ENCODE results near the gene SERPINB10. TPM values are rescaled to one million over a fixed set of nuclear protein-coding genes. Genes with fewer than 3 reads are reported as not detected.

SERPINB10 gene
- total and polyA plus RNA-seq, 2 of the 8 experiments (the other 6 are each of a cell fraction or from before 2014, with no cell fraction given): not detected

DNA sequence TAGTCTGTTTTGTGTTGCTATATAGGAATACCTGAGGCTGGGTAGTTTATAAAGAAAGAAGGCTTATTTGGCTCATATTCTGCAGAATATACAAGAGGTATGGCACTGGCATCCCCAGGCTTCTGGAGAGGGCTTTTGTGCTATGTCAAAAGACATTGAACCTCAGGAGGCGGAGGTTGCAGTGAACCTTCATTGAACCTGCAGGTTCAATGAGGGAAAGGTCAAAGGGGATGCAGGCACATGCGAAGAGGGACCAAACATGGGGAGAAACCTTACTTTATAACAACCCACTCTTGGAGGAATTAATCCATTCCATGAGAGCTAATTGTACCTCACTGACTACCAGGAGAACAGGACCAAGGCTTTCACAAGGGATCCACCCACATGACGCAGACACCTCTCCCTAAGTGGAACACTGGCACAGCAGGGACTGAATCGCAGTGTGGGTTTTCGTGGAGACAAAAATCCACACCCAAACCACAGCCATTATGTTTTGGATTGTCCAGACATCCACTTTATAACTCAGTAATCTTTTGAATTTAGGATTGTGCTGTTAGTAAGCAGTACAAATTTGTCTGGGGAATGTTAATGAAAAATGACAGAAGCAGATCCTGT lies 58.1 kb downstream of the SERPINB10 start:
- no peaks in the 10 kb centered on the region for H3K36me3 ChIP-seq (ENCODE audit: control insufficient read depth in 2 of 4, insufficient read depth in 4 of 4, low read length in 3 of 4)
- H3K23me2 ChIP-seq (ENCODE audit: low read depth, low read length): peaks cover 2% of the 10 kb centered on the region
- no peak overlapping the region for H3K23ac ChIP-seq (ENCODE audit: insufficient read length)
- no peak overlapping the region for H2AFZ ChIP-seq (ENCODE audit: low read length)
- H2BK15ac ChIP-seq (ENCODE audit: low read length): no peak overlapping the region
- no peaks in the 10 kb centered on the region for H3K9me3 ChIP-seq (ENCODE audit: insufficient read depth in 2 of 2, low read depth in 1 of 2, low read length in 1 of 2)
- no peaks in the 10 kb centered on the region for H3K79me2 ChIP-seq (ENCODE audit: control insufficient read depth in 1 of 2, insufficient read depth in 2 of 2, low read length in 2 of 2)
- no peak overlapping the region for H3K27ac ChIP-seq (ENCODE audit: low read depth, low read length)
- DNase-seq (ENCODE audit: low read depth in 1 of 2, low spot score in 2 of 2) (no peak), FAIRE-seq (no peak)
- H3K79me1 ChIP-seq (ENCODE audit: low read depth, low read length): no peaks in the 10 kb centered on the region
- H2BK5ac ChIP-seq (ENCODE audit: low read depth, low read length): no peak overlapping the region
- H2BK12ac ChIP-seq (ENCODE audit: low read depth, low read length): no peak overlapping the region
- H3K4ac ChIP-seq (replicated peaks; ENCODE audit: insufficient read length, low read depth, low read length): no peak overlapping the region
- H4K8ac ChIP-seq (ENCODE audit: extremely low read depth, insufficient read depth, low read length): no peak overlapping the region
- H4K91ac ChIP-seq (replicated peaks; ENCODE audit: insufficient read length, low read length): no peak overlapping the region
- no peak overlapping the region for H3K18ac ChIP-seq (ENCODE audit: extremely low read depth, low read length)
- no peaks in the 10 kb centered on the region; a peak in 1 of 7 replicates for H3K27me3 ChIP-seq (replicated peaks in 1 of 4; ENCODE audit: control insufficient read depth in 3 of 4, extremely low read depth in 1 of 4, insufficient read depth in 3 of 4, low read length in 3 of 4)
- no peak overlapping the region for H3K56ac ChIP-seq (replicated peaks; ENCODE audit: insufficient read length, low read depth, low read length)
- no peak overlapping the region for H4K5ac ChIP-seq (ENCODE audit: insufficient read length, low read depth, low read length)
- no peak overlapping the region for H2AK5ac ChIP-seq (ENCODE audit: low read depth, low read length)
- H3K4me3 ChIP-seq (ENCODE audit: extremely low read depth in 1 of 4, insufficient read depth in 2 of 4, low read depth in 3 of 4, low read length in 4 of 4): no peak overlapping the region
- no peaks in the 10 kb centered on the region; a peak in 1 of 7 replicates for H3K4me1 ChIP-seq (replicated peaks in 1 of 4; ENCODE audit: control insufficient read depth in 3 of 4, insufficient read depth in 4 of 4, low read length in 3 of 4)
- peaks cover 0 to 2% of the 10 kb centered on the region in 2 experiments for H4K20me1 ChIP-seq (replicated peaks in 1 of 2; ENCODE audit: control insufficient read depth in 1 of 2, insufficient read depth in 2 of 2, low read length in 2 of 2)
- POLR2A ChIA-PET (ENCODE audit: partially characterized antibody): no interaction called here
- CTCF ChIA-PET (ENCODE audit: partially characterized antibody): interaction anchor here (1.2 to 6.7 kb wide), 4 partner anchors 10 to 295 kb away, joined by 3 to 59 read pairs (median 34); no protein-coding TSS in a partner anchor
- 89% methylated on average over 5 of the region's 5 CpGs; no CpG with 5 or more reads in 1 of the 2 experiments for WGBS, 2 experiments (ENCODE audit: extremely low coverage in 1 of 2, insufficient coverage in 1 of 2, insufficient read length in 1 of 2, insufficient replicate concordance in 2 of 2, low coverage in 1 of 2, low lambda C conversion rate in 2 of 2, missing lambda C conversion rate in 1 of 2)
- no peak overlapping the region for H2BK120ac ChIP-seq (replicated peaks; ENCODE audit: low read depth, low read length)
- no peak overlapping the region for H2BK20ac ChIP-seq (ENCODE audit: low read length)
- no peak for TF ChIP-seq POU5F1 (IDR thresholded peaks at IDR 0.05; ENCODE audit: low read depth, low read length)
- no peak for TF ChIP-seq NRF1 (IDR thresholded peaks at IDR 0.05; ENCODE audit: low read depth, low read length)
- TF ChIP-seq MAX (IDR thresholded peaks at IDR 0.05): no peak
- no peak for TF ChIP-seq JUND (IDR thresholded peaks at IDR 0.05; ENCODE audit: low read length)
- TF ChIP-seq HDAC6 (IDR thresholded peaks at IDR 0.05; ENCODE audit: low read depth, low read length): no peak
- TF ChIP-seq BRCA1 (IDR thresholded peaks at IDR 0.05; ENCODE audit: low read depth, low read length): no peak
- no peak for TF ChIP-seq SIX5 (IDR thresholded peaks at IDR 0.05; ENCODE audit: low read depth, low read length)
- TF ChIP-seq BCL11A (IDR thresholded peaks at IDR 0.05; ENCODE audit: low read depth in 2 of 2, low read length in 2 of 2): no peak
- TF ChIP-seq CHD2 (IDR thresholded peaks at IDR 0.05; ENCODE audit: low read length): no peak
- TF ChIP-seq NANOG (IDR thresholded peaks at IDR 0.05; ENCODE audit: insufficient read depth, low read depth, low read length, poor library complexity, severe bottlenecking): no peak
- no peak overlapping the region for H3K4me2 ChIP-seq (ENCODE audit: insufficient read depth in 1 of 2, low read depth in 2 of 2, low read length in 2 of 2)
- no peak overlapping the region; a peak in 1 of 7 replicates for H3K9ac ChIP-seq (replicated peaks in 1 of 4; ENCODE audit: extremely low read depth in 1 of 4, low read depth in 3 of 4, low read length in 3 of 4)
- no peak overlapping the region for H3K14ac ChIP-seq (ENCODE audit: insufficient read length)

All from H1 (cell line).